HG02759 (cell line): ENCODE results near the gene ASB14.
"Not testable (repeated sequence)": the region's sequence is repeated elsewhere in the genome, so short reads cannot be mapped to it uniquely, and the experiment has no call there.

ENCODE experiments used
- ATAC-seq: cut with Tn5 transposase; IDR thresholded peaks from one replicate; pipeline ENCODE4 v1.9.1; 2021; ENCODE audit warnings: mild to moderate bottlenecking, moderate library complexity; ENCODE audit not compliant: unreplicated experiment

The ASB14 gene

GRCh38 chr3:57292159-57292896, at the start of gene ASB14:
TSS of gene ASB14 (minus strand) at chr3:57292685. CDS start at chr3:57292033, 652 bp downstream.
- ATAC-seq = no peak

- ATAC-seq = not testable (repeated sequence)
Measured at GRCh38 chr3:57339071-57339642, 46.7 kb upstream of the ASB14 start.

- ATAC-seq = not testable (repeated sequence)
Measured at GRCh38 chr3:57338272-57339070, 46.0 kb upstream of the ASB14 start.

GRCh38 chr3:57335283-57335938, 42.9 kb upstream of the ASB14 start:
- ATAC-seq = no peak

DNA sequence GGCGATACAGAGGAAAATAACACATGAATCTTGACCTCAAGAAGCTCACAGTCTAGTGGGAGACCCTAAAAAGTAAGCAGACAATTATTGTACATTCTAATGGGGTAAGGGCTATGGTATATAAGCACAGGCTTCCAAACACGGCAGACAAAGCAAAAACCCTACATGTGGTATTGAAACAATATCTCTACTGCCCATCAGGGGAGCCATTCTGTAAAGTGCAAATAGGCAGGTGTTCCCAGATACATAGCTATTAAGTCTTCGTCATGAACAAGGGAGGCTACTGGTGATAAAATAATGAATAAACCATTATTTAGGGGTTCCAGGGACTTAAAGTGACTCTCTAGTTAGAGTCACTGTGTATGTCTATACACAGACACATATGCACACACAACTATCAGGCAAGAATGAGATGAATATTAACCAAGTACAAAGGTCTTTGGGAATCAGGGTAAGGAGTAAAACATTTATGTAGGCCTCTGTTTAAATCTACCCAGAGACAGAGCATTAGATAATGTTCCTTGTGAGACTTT, 38.7 kb upstream of the ASB14 start:
- ATAC-seq = no peak

DNA sequence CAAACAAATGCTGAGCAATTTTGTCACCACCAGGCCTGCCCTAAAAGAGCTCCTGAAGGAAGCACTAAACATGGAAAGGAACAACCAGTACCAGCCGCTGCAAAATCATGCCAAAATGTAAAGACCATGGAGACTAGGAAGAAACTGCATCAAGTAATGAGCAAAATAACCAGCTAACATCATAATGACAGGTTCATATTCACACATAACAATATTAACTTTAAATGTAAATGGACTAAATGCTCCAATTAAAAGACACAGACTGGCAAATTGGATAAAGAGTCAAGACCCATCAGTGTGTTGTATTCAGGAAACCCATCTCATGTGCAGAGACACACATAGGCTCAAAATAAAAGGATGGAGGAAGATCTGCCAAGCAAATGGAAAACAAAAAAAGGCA, 34.0 kb upstream of the ASB14 start:
- not testable (repeated sequence) for ATAC-seq

DNA sequence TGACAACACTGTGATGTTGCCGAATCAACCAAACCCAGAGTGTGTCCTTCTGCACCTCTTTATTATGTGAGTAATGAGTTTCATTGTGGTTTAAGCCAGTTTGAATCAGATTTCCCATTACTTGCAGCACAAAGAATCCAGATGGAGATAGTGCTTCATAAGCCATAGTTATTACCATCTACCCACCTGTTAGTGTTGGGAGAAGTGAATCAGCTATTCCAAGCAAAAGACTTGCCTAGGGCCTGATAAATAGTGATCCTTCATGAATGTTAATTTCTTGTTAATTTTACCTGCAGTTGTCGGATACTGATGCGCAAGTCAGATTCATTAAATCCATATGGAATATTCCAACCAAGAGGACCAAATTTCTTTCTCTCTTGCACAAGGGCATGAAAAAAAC, 21.7 kb upstream of the ASB14 start:
- no peak for ATAC-seq

- ATAC-seq = no peak
Measured at GRCh38 chr3:57309769-57310360, 17.4 kb upstream of the ASB14 start.

DNA sequence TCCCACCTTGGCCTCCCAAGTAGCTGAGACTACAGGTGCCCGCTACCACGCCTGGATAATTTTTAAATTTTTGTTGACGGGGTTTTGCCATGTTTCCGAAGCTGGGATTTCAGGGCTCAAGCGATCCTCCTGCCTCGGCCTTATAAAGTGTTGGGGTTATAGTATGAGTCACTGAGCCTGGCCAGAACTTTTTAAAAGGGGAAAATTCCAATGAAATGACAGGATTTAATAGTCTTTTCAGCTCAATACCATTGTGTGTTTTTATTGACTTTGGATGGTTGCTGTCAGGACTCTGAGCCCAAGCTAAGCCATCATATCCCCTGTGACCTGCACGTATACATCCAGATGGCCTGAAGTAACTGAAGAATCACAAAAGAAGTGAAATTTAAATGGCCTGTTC, 11.0 kb upstream of the ASB14 start:
- not testable (repeated sequence) for ATAC-seq

- ATAC-seq = no peak
Measured at GRCh38 chr3:57298041-57298440, 5.6 kb upstream of the ASB14 start.

DNA sequence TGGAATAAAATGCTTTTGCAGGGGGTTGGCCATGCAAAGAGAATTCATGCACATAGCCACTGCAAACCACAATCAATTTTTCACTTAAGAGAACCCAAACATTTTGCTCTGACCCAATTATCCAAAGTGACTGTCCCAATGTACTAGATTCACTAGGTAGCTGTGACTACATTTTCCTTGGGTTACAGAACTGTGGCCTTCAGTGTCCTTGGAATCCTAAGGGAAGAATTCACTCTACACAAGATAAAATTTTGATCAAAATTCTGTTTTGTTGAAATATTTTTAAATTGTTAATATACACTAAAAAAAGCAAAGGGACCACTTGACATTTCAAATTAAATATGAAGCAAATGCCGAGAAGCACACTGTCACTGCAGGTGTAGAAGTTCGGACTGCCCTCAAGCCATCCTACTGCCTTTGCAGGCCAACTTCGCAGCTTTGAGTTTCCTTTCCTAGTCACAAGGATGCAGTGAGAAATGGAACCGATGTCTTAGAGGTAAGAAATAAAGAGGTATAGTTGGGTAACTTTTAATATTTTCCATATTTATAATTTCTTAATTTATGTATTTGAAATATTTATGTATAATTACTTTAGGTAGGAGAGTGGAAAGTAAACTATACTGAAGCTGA, 527 bp upstream of the ASB14 start:
- no peak for ATAC-seq

GRCh38 chr3:57288403-57288802, 4.1 kb downstream of the ASB14 start:
- no peak for ATAC-seq

- ATAC-seq = no peak
Measured at GRCh38 chr3:57287205-57287604, 5.3 kb downstream of the ASB14 start.

DNA sequence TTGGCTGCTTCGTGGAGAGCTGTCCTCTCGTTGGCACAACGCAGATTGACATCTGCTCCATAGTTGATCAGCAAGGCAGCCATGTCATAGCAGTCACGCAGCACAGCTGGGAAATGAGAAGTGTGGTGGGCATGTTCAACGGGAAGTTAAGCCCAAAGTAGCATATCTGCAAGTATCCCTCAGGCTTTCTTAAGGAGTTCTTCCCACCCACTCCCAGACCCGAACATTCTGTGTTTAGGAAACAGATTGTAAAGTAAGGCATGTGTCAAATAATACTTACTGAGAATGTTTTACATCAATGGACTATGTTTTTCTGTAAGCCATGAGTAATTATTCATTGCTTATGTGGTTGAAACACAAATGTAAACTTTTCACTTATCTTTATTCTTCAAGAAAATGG, 9.2 kb downstream of the ASB14 start:
- no peak for ATAC-seq

GRCh38 chr3:57281715-57282114, 10.8 kb downstream of the ASB14 start:
- no peak for ATAC-seq

GRCh38 chr3:57279685-57280084, 12.8 kb downstream of the ASB14 start:
- no peak for ATAC-seq

DNA sequence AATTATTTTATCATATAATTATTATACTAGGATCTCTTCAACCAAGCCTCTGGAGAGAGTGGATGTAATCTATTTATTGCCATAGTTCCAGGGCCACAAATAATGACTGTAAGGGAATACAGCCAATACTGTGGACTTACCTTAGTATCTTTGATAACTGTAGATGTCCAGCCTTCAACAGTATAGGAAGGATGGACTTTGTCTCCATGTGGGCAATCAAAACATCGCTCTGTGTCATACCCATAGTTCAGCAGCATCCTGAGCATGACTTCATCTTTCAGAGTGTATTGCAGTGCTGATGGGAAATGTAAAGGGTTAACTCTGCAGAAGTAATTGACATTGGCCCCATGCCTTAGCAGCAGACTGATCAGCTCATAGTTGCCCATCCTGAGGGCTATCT, 14.2 kb downstream of the ASB14 start:
- ATAC-seq = no peak

GRCh38 chr3:57275393-57275792, 17.1 kb downstream of the ASB14 start:
- no peak for ATAC-seq

GRCh38 chr3:57274845-57275244, 17.6 kb downstream of the ASB14 start:
- no peak for ATAC-seq

- no peak for ATAC-seq
Measured at GRCh38 chr3:57268416-57268815, 24.1 kb downstream of the ASB14 start.
